Mammary epithelial cell (primary cell): ENCODE measurements around the gene THADA.

ENCODE experiments used
- EZH2 ChIP-seq: IDR thresholded peaks from 2 replicates; pipeline ENCODE4 v1.6.1; 2012; ENCODE audit warnings: low read length, inconsistent platforms, borderline replicate concordance
- TF ChIP-seq, protein P1 (sequence below), 2 donors: IDR thresholded peaks in 1 of 2; conservative IDR thresholded peaks in 1 of 2; 2 replicates each; pipeline ENCODE4 v1.5.1; 2011 to 2012; ENCODE audit warnings: inconsistent platforms in 2 of 2, low read length in 2 of 2, mild to moderate bottlenecking in 2 of 2, control low read depth in 1 of 2, low read depth in 1 of 2; ENCODE audit not compliant: insufficient read depth in 1 of 2; ENCODE audit errors: extremely low read depth in 1 of 2

DNA sequence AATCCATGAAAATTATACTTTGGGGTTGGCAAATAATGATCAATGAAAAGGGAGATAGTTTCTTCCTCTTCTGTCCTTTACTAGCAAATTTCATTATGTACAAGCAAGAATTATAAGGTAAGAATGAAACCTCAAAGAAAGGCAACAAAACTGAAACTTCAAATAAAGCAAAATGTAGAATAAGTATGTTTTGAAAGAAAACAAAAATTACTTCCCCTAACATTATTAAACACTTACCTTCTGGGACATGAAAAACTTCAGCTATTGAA lies 29.4 kb downstream of the THADA start:
- TF ChIP-seq, protein P1, sequence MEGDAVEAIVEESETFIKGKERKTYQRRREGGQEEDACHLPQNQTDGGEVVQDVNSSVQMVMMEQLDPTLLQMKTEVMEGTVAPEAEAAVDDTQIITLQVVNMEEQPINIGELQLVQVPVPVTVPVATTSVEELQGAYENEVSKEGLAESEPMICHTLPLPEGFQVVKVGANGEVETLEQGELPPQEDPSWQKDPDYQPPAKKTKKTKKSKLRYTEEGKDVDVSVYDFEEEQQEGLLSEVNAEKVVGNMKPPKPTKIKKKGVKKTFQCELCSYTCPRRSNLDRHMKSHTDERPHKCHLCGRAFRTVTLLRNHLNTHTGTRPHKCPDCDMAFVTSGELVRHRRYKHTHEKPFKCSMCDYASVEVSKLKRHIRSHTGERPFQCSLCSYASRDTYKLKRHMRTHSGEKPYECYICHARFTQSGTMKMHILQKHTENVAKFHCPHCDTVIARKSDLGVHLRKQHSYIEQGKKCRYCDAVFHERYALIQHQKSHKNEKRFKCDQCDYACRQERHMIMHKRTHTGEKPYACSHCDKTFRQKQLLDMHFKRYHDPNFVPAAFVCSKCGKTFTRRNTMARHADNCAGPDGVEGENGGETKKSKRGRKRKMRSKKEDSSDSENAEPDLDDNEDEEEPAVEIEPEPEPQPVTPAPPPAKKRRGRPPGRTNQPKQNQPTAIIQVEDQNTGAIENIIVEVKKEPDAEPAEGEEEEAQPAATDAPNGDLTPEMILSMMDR (conservative IDR thresholded peaks at IDR 0.05 in 1 of 2, IDR thresholded peaks at IDR 0.05 in 1 of 2; ENCODE audit: extremely low read depth in 1 of 2, insufficient read depth in 1 of 2, low read depth in 1 of 2, low read length in 2 of 2): no peak
- TF ChIP-seq EZH2: no peak
